Brain microvascular endothelial cell (primary cell): ENCODE results near the gene OR51V1.
"Not testable (repeated sequence)": the region's sequence is repeated elsewhere in the genome, so short reads cannot be mapped to it uniquely, and the experiment has no call there.

Experiments
- DNase-seq: peaks from one replicate; pipeline ENCODE4 v3.0.0-alpha.2; 2020
- H3K27ac ChIP-seq: fragments of 250-450 bp; sonication (Bioruptor Pico); 2 replicates; pipeline ENCODE4 v1.5.1; 2020; ENCODE audit warnings: mild to moderate bottlenecking, moderate library complexity
- H3K27me3 ChIP-seq: fragments of 250-450 bp; sonication (Bioruptor Pico); replicated peaks from 2 replicates; pipeline ENCODE4 v1.5.1; 2020; ENCODE audit warnings: mild to moderate bottlenecking
- H3K36me3 ChIP-seq: fragments of 250-450 bp; sonication (Bioruptor Pico); replicated peaks from 2 replicates; pipeline ENCODE4 v1.5.1; 2020; ENCODE audit warnings: mild to moderate bottlenecking
- H3K4me3 ChIP-seq: 2 replicates; pipeline ENCODE4 v1.5.1; 2011; ENCODE audit warnings: low read depth, mild to moderate bottlenecking, control low read depth, low read length, moderate library complexity
- CTCF ChIP-seq: IDR thresholded peaks from 2 replicates; pipeline ENCODE4 v1.5.1; 2011; ENCODE audit warnings: low read depth, mild to moderate bottlenecking, moderate library complexity, low read length, control low read depth, inconsistent platforms; ENCODE audit errors: missing control alignments
- in situ Hi-C: cut with HindIII; loops from 2 replicates; pipeline ENCODE4 v1.10.0; 2017; ENCODE audit warnings: low sequenced_read_pairs, low pct_ligation_motif_present

The OR51V1 gene

GRCh38 chr11:5188201-5188600, 12.3 kb downstream of the OR51V1 start:
- no peaks in the 10 kb centered on the region for H3K36me3 ChIP-seq
- H3K4me3 ChIP-seq: no peak overlapping the region
- DNase-seq: no peak
- in situ Hi-C loops: no loop called here
- H3K27ac ChIP-seq: no peak overlapping the region
- no peaks in the 10 kb centered on the region for H3K27me3 ChIP-seq
- no peak for TF ChIP-seq CTCF

- TF ChIP-seq CTCF: no peak
- H3K36me3 ChIP-seq: no peaks in the 10 kb centered on the region
- no peak overlapping the region for H3K27ac ChIP-seq
- DNase-seq: no peak
- in situ Hi-C loops: no loop called here
- H3K27me3 ChIP-seq: no peaks in the 10 kb centered on the region
- no peak overlapping the region for H3K4me3 ChIP-seq
These were observed 22.2 kb downstream of the OR51V1 start for GRCh38 chr11:5178046-5178837.

GRCh38 chr11:5174934-5175333, 25.5 kb downstream of the OR51V1 start:
- Histone ChIP-seq H3K36me3 (no peaks in the 10 kb centered on the region), H3K27ac (no peak overlapping the region), H3K4me3 (no peak overlapping the region), H3K27me3 (no peaks in the 10 kb centered on the region)
- in situ Hi-C loops: no loop called here
- no peak for TF ChIP-seq CTCF
- no peak for DNase-seq

- no peak for TF ChIP-seq CTCF
- no peak for DNase-seq
- in situ Hi-C loops: no loop called here
- H3K27ac ChIP-seq: no peak overlapping the region
- H3K27me3 ChIP-seq: no peaks in the 10 kb centered on the region
- H3K36me3 ChIP-seq: no peaks in the 10 kb centered on the region
- no peak overlapping the region for H3K4me3 ChIP-seq
These were observed 28.6 kb downstream of the OR51V1 start for GRCh38 chr11:5171856-5172255.

GRCh38 chr11:5165898-5166297, 34.6 kb downstream of the OR51V1 start:
- in situ Hi-C loops, H3K4me3 ChIP-seq, DNase-seq, H3K36me3 ChIP-seq, H3K27me3 ChIP-seq, H3K27ac ChIP-seq: not testable (repeated sequence)

- H3K27me3 ChIP-seq, H3K27ac ChIP-seq, H3K36me3 ChIP-seq, in situ Hi-C loops, H3K4me3 ChIP-seq, DNase-seq: not testable (repeated sequence)
These were observed 35.7 kb downstream of the OR51V1 start for GRCh38 chr11:5164807-5165206.

GRCh38 chr11:5161045-5161444, 39.4 kb downstream of the OR51V1 start:
- H3K27me3 ChIP-seq, in situ Hi-C loops, H3K4me3 ChIP-seq, H3K36me3 ChIP-seq, H3K27ac ChIP-seq, DNase-seq: not testable (repeated sequence)

- in situ Hi-C loops, DNase-seq, H3K27ac ChIP-seq, H3K4me3 ChIP-seq, H3K36me3 ChIP-seq, H3K27me3 ChIP-seq: not testable (repeated sequence)
These were observed 40.3 kb downstream of the OR51V1 start for GRCh38 chr11:5160217-5160616.
